H1 (cell line): ENCODE measurements around the gene PPP4R4. TPM values are rescaled to one million over a fixed set of nuclear protein-coding genes. Genes with fewer than 3 reads are reported as not detected.

Experiments used
- CTCF ChIA-PET: fragments of 300-600 bp; sonication (Branson Sonifier 250); formaldehyde crosslinking; loops from one replicate; lab custom pipeline; 2021; ENCODE audit not compliant: partially characterized antibody; lab: Charles Lee
- POLR2A ChIA-PET: fragments of 300-600 bp; sonication (Branson Sonifier 250); formaldehyde crosslinking; loops from one replicate; lab custom pipeline; 2021; ENCODE audit warnings: inconsistent platforms; ENCODE audit not compliant: partially characterized antibody; lab: Charles Lee
- DNase-seq, 2 experiments: peaks; one replicate each; pipeline versions ENCODE4 v3.0.0 to v3.0.0-alpha.2; 2010 to 2022; ENCODE audit warnings: low spot score in 2 of 2, low read depth in 1 of 2, mixed read lengths in 1 of 2
- FAIRE-seq: peaks from 2 replicates; lab custom pipeline; 2011; peaks lifted over from hg19 to GRCh38; lab: Jason Lieb, UNC
- H2AFZ ChIP-seq: 2 replicates; pipeline ENCODE4 v1.8.1; 2012; ENCODE audit warnings: low read length, inconsistent platforms
- H2AK5ac ChIP-seq: 2 replicates; pipeline ENCODE4 v1.6.1; 2013; ENCODE audit warnings: low read depth, low read length
- H2BK120ac ChIP-seq: replicated peaks from 2 replicates; pipeline ENCODE3; 2013; ENCODE audit warnings: low read depth, low read length, inconsistent platforms
- H2BK12ac ChIP-seq: 2 replicates; pipeline ENCODE4 v1.6.1; 2013; ENCODE audit warnings: low read depth, low read length
- H2BK15ac ChIP-seq: 2 replicates; pipeline ENCODE4 v1.6.1; 2013; ENCODE audit warnings: low read length
- H2BK20ac ChIP-seq: 2 replicates; pipeline ENCODE4 v1.6.1; 2013; ENCODE audit warnings: low read length
- H2BK5ac ChIP-seq: 2 replicates; pipeline ENCODE4 v1.6.1; 2013; ENCODE audit warnings: low read depth, low read length
- H3K14ac ChIP-seq: 2 replicates; pipeline ENCODE4 v1.6.1; 2013; ENCODE audit warnings: inconsistent platforms; ENCODE audit not compliant: insufficient read length
- H3K18ac ChIP-seq: 2 replicates; pipeline ENCODE4 v1.6.1; 2013; ENCODE audit warnings: low read length; ENCODE audit errors: extremely low read depth
- H3K23ac ChIP-seq: 2 replicates; pipeline ENCODE4 v1.6.1; 2013; ENCODE audit warnings: inconsistent platforms; ENCODE audit not compliant: insufficient read length
- H3K23me2 ChIP-seq: 2 replicates; pipeline ENCODE4 v1.6.1; 2013; ENCODE audit warnings: low read depth, low read length
- H3K27ac ChIP-seq: 2 replicates; pipeline ENCODE4 v1.6.1; 2011; ENCODE audit warnings: low read depth, low read length, inconsistent platforms
- H3K27me3 ChIP-seq, 4 experiments: replicated peaks in 1 of 4; 1 replicate in 1 of 4; 2 replicates in 3 of 4; pipeline versions ENCODE4 v1.6.1 to v1.8.1; 2011 to 2013; ENCODE audit warnings: low read length in 3 of 4, mild to moderate bottlenecking in 3 of 4, inconsistent platforms in 2 of 4, mixed read lengths in 2 of 4, moderate library complexity in 1 of 4; ENCODE audit not compliant: control insufficient read depth in 3 of 4, insufficient read depth in 3 of 4; ENCODE audit errors: extremely low read depth in 1 of 4
- H3K36me3 ChIP-seq, 4 experiments: 2 replicates each; pipeline versions ENCODE4 v1.6.1 to v1.8.1; 2011 to 2013; ENCODE audit warnings: mild to moderate bottlenecking in 4 of 4, low read length in 3 of 4, moderate library complexity in 2 of 4, control low read depth in 1 of 4, inconsistent platforms in 1 of 4; ENCODE audit not compliant: insufficient read depth in 4 of 4, control insufficient read depth in 2 of 4
- H3K4ac ChIP-seq: replicated peaks from 2 replicates; pipeline ENCODE3; 2013; ENCODE audit warnings: low read length, low read depth, mixed read lengths, inconsistent platforms; ENCODE audit not compliant: insufficient read length
- H3K4me1 ChIP-seq, 4 experiments: replicated peaks in 1 of 4; 1 replicate in 1 of 4; 2 replicates in 3 of 4; pipeline versions ENCODE4 v1.6.1 to v1.8.1; 2011 to 2013; ENCODE audit warnings: low read length in 3 of 4, inconsistent platforms in 2 of 4, mixed read lengths in 1 of 4; ENCODE audit not compliant: insufficient read depth in 4 of 4, control insufficient read depth in 3 of 4
- H3K4me2 ChIP-seq, 2 experiments: 2 replicates each; pipeline versions ENCODE4 v1.6.1 to v1.8.1; 2011 to 2013; ENCODE audit warnings: low read depth in 2 of 2, low read length in 2 of 2, control low read depth in 1 of 2, inconsistent platforms in 1 of 2, mild to moderate bottlenecking in 1 of 2; ENCODE audit not compliant: insufficient read depth in 1 of 2
- H3K4me3 ChIP-seq, 4 experiments: fragments of 200-600, 300-600 bp in 1 of 4; sonication (generic), shearing (Covaris generic), sonication (Bioruptor Twin) in 1 of 4; 2 replicates each; pipeline versions ENCODE4 v1.5.1 to v1.8.1; 2011 to 2016; ENCODE audit warnings: low read length in 4 of 4, low read depth in 3 of 4, control low read depth in 2 of 4, inconsistent platforms in 2 of 4, mild to moderate bottlenecking in 2 of 4, mixed read lengths in 1 of 4, moderate library complexity in 1 of 4; ENCODE audit not compliant: insufficient read depth in 2 of 4; ENCODE audit errors: extremely low read depth in 1 of 4
- H3K56ac ChIP-seq: replicated peaks from 2 replicates; pipeline ENCODE3; 2013; ENCODE audit warnings: low read depth, mild to moderate bottlenecking, mixed read lengths, low read length, inconsistent platforms; ENCODE audit not compliant: insufficient read length
- H3K79me1 ChIP-seq: 2 replicates; pipeline ENCODE4 v1.6.1; 2013; ENCODE audit warnings: low read depth, low read length, control low read depth
- H3K79me2 ChIP-seq, 2 experiments: 2 replicates each; pipeline versions ENCODE4 v1.6.1 to v1.8.1; 2012 to 2013; ENCODE audit warnings: low read length in 2 of 2, mild to moderate bottlenecking in 2 of 2, inconsistent platforms in 1 of 2; ENCODE audit not compliant: insufficient read depth in 2 of 2, control insufficient read depth in 1 of 2
- H3K9ac ChIP-seq, 4 experiments: replicated peaks in 1 of 4; 1 replicate in 1 of 4; 2 replicates in 3 of 4; pipeline versions ENCODE4 v1.6.1 to v1.8.1; 2011 to 2013; ENCODE audit warnings: low read depth in 3 of 4, low read length in 3 of 4, control low read depth in 2 of 4, mild to moderate bottlenecking in 2 of 4, moderate library complexity in 2 of 4, inconsistent platforms in 1 of 4; ENCODE audit errors: extremely low read depth in 1 of 4
- H3K9me3 ChIP-seq, 2 experiments: 2 replicates each; pipeline versions ENCODE4 v1.6.1 to v1.8.1; 2012 to 2013; ENCODE audit warnings: mild to moderate bottlenecking in 2 of 2, moderate library complexity in 2 of 2, control low read depth in 1 of 2, inconsistent platforms in 1 of 2, low read depth in 1 of 2, low read length in 1 of 2, mixed read lengths in 1 of 2; ENCODE audit not compliant: insufficient read depth in 2 of 2
- H4K20me1 ChIP-seq, 2 experiments: replicated peaks in 1 of 2; 2 replicates each; pipeline versions ENCODE3 to v1.8.1; 2011 to 2013; ENCODE audit warnings: inconsistent platforms in 2 of 2, low read length in 2 of 2, mild to moderate bottlenecking in 1 of 2; ENCODE audit not compliant: insufficient read depth in 2 of 2, control insufficient read depth in 1 of 2
- H4K5ac ChIP-seq: 2 replicates; pipeline ENCODE4 v1.6.1; 2013; ENCODE audit warnings: low read length, low read depth, mixed read lengths, inconsistent platforms; ENCODE audit not compliant: insufficient read length
- H4K8ac ChIP-seq: 2 replicates; pipeline ENCODE4 v1.8.0; 2013; ENCODE audit warnings: mild to moderate bottlenecking, moderate library complexity, low read length, inconsistent platforms; ENCODE audit not compliant: insufficient read depth; ENCODE audit errors: extremely low read depth
- H4K91ac ChIP-seq: replicated peaks from 2 replicates; pipeline ENCODE3; 2013; ENCODE audit warnings: low read length, mixed read lengths, inconsistent platforms; ENCODE audit not compliant: insufficient read length
- MAFK ChIP-seq: IDR thresholded peaks from 2 replicates; pipeline ENCODE4 v1.6.1; 2012; ENCODE audit warnings: low read depth, mild to moderate bottlenecking, improper control_type of control experiment, low read length
- TAF7 ChIP-seq: optimal IDR thresholded peaks from 2 replicates; pipeline ENCODE3; 2011; ENCODE audit warnings: low read depth, mild to moderate bottlenecking, inconsistent platforms, low read length, moderate library complexity, borderline replicate concordance
- WGBS, 2 experiments: shearing (Covaris generic) in 1 of 2; methylation state at CpG; one replicate each; pipeline versions ENCODE4 v1.1.6 to v1.1.7; 2013 to 2015; ENCODE audit warnings: low lambda C conversion rate in 2 of 2, mixed read lengths in 2 of 2, inconsistent platforms in 1 of 2, low coverage in 1 of 2, missing lambda C conversion rate in 1 of 2; ENCODE audit not compliant: insufficient replicate concordance in 2 of 2, insufficient coverage in 1 of 2, insufficient read length in 1 of 2; ENCODE audit errors: extremely low coverage in 1 of 2, missing lambda C conversion rate in 1 of 2; 5-methylcytosine and 5-hydroxymethylcytosine counted together
- polyA plus RNA-seq, 7 experiments: library from polyadenylated mRNA; depleted of rRNA in 3 of 7; stranded (reverse) in 5 of 7; unstranded in 2 of 7; fragments of >200 nt in 5 of 7; fragments of 200-250 nt in 2 of 7; gene quantifications; 1 replicate in 5 of 7; 2 replicates in 1 of 7; 4 replicates in 1 of 7; pipeline versions ENCODE4 v1.2.1 to v1.2.3, GENCODE V29; 2011 to 2013; ENCODE audit warnings: missing spikeins in 2 of 7, mixed read lengths in 2 of 7
- total RNA-seq: library from RNA; stranded (reverse); fragmentation: NEBNext Ultra II Directional; extraction: Animal tissue kit (Norgen Biotek cat#: 25700); gene quantifications from 2 replicates; pipeline ENCODE4 v1.2.1, GENCODE V29; 2021

Gene PPP4R4
- total and polyA plus RNA-seq, 2 of the 8 experiments (the other 6 are each of a cell fraction or from before 2014, with no cell fraction given), result 3.3 to 9.6 TPM

- TF ChIP-seq TAF7, result no peak
- peak; percentile 83; the same call in 1 of the 2 replicates for TF ChIP-seq MAFK
These were observed 18.4 kb downstream of the PPP4R4 start for GRCh38 chr14:94192536-94192935.

More at GRCh38 chr14:94192536-94192935, 18.4 kb downstream of the PPP4R4 start:
- no peak overlapping the region for H2AFZ ChIP-seq
- no peak overlapping the region for H3K4me2 ChIP-seq
- H2BK20ac ChIP-seq, result no peak overlapping the region
- no peak overlapping the region for H3K27ac ChIP-seq
- 82% methylated on average over 1 of the region's 1 CpG; no CpG with 5 or more reads in 1 of the 2 experiments for whole genome bisulfite sequencing, 2 experiments
- ChIA-PET CTCF (interaction anchor here (1.1 to 1.3 kb wide), 2 partner anchors 12 to 56 kb away, joined by 3 to 5 read pairs; no protein-coding TSS in a partner anchor), POLR2A (interaction anchor here (0.8 kb wide), 1 partner anchor 9 kb away, joined by 3 read pairs; no protein-coding TSS in a partner anchor)
- H3K4me3 ChIP-seq, result no peak overlapping the region
- no peaks in the 10 kb centered on the region for H3K23me2 ChIP-seq
- H3K14ac ChIP-seq, result no peak overlapping the region
- H4K5ac ChIP-seq, result no peak overlapping the region
- DNase-seq (no peak), FAIRE-seq (no peak)
- H3K4ac ChIP-seq, result no peak overlapping the region
- H2BK12ac ChIP-seq, result no peak overlapping the region
- H3K27me3 ChIP-seq, result no peaks in the 10 kb centered on the region
- H2BK5ac ChIP-seq, result no peak overlapping the region
- no peak overlapping the region for H3K9ac ChIP-seq
- H3K36me3 ChIP-seq, result no peaks in the 10 kb centered on the region
- no peak overlapping the region for H2BK120ac ChIP-seq
- H2BK15ac ChIP-seq, result no peak overlapping the region
- H3K18ac ChIP-seq, result no peak overlapping the region
- H3K79me2 ChIP-seq, result peaks cover 0 to 52% of the 10 kb centered on the region in 2 experiments; a peak in 2 of 4 replicates
- H3K79me1 ChIP-seq, result no peaks in the 10 kb centered on the region
- peaks cover 0 to 8% (median 0%) of the 10 kb centered on the region in 4 experiments; a peak in 3 of 7 replicates for H3K4me1 ChIP-seq
- no peaks in the 10 kb centered on the region for H4K20me1 ChIP-seq
- H3K56ac ChIP-seq, result no peak overlapping the region
- no peak overlapping the region for H4K8ac ChIP-seq
- no peak overlapping the region for H3K23ac ChIP-seq
- no peak overlapping the region for H2AK5ac ChIP-seq
- H4K91ac ChIP-seq, result no peak overlapping the region
- no peaks in the 10 kb centered on the region for H3K9me3 ChIP-seq
